ENCODE measurements around the gene BCAR1. TPM values are rescaled to one million over a fixed set of nuclear protein-coding genes. Genes with fewer than 3 reads are reported as not detected.

The BCAR1 gene
- total and polyA plus RNA-seq, 12 donors, result 54.6 to 85.2 (median 71.3) TPM

DNA sequence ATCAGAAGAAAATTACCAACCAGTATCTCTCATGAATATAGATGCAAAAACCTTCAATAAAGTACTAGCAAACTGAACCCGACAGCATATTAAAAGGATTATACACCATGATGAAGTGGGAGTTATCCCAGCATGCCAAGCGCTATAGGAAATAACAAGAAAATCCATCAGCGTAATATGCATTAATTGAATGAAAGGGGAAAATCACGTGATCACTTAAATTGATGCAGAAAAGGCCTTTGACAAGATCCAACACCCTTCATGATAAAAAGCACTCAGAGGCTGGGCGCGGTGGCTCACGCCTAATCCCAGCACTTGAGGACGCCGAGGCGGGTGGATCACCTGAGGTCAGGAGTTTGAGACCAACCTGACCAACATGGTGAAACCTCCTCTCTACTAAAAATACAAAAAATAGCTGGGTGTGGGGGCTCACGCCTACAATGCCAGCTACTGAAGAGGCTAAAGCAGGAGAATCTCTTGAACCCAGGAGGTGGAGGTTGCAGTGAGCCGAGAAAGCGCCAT, 49.3 kb downstream of the BCAR1 start:
- intact Hi-C loops (cut with DNase I), result loop anchor here in 3 of 10 donors (2.0 to 10.0 kb wide), 4 partner anchors 19 to 200 kb away; no protein-coding TSS in a partner anchor
- 92 to 96% methylated on average over 13 of the region's 13 CpGs for WGBS, 2 donors
- DNase-seq, result no peak

DNA sequence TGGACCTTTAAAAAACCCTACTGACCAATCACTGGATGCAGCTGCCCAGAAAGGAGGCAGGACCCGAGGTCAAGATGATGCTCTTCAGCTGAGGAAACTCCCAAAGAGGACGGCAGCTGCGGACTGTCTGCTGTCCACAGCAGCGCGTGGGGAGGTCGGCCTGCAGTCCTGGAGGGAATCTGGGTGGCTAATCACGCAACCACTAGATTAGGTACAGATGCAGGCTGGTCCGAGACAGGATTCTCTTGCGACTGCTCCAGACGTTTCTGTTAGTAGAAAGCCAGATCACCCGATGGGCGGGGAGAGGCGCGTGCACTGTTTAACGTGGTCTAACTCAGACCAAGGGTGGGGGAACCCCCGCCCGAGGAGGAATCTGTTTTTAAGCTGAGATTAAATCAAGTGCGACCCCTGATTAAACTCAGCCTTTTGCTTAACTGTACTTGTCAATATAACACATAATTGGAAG, 53.3 kb downstream of the BCAR1 start:
- H3K36me3 ChIP-seq, result no peaks in the 10 kb centered on the region
- peak in 5 of 8 donors; percentile 14 to 35 (median 20) for ATAC-seq
- intact Hi-C loops (cut with DNase I), result loop anchor here (2.0 to 10.0 kb wide), 10 partner anchors 34 to 567 kb away; partner anchors contain the start of gene TMEM170A (in 2 of the 10)
- H3K4me1 ChIP-seq, result peaks cover 0 to 12% (median 6%) of the 10 kb centered on the region in 9 donors
- WGBS, 2 donors, result 16 to 17% methylated on average over 18 of the region's 18 CpGs
- no peaks in the 10 kb centered on the region for H3K9me3 ChIP-seq
- DNase-seq, result no peak
- H3K4me3 ChIP-seq, result peak overlapping the region in 1 of 10 donors; percentile 16
- peaks cover 0 to 48% (median 13%) of the 10 kb centered on the region in 7 donors for H3K27me3 ChIP-seq
- TF ChIP-seq, protein P1, sequence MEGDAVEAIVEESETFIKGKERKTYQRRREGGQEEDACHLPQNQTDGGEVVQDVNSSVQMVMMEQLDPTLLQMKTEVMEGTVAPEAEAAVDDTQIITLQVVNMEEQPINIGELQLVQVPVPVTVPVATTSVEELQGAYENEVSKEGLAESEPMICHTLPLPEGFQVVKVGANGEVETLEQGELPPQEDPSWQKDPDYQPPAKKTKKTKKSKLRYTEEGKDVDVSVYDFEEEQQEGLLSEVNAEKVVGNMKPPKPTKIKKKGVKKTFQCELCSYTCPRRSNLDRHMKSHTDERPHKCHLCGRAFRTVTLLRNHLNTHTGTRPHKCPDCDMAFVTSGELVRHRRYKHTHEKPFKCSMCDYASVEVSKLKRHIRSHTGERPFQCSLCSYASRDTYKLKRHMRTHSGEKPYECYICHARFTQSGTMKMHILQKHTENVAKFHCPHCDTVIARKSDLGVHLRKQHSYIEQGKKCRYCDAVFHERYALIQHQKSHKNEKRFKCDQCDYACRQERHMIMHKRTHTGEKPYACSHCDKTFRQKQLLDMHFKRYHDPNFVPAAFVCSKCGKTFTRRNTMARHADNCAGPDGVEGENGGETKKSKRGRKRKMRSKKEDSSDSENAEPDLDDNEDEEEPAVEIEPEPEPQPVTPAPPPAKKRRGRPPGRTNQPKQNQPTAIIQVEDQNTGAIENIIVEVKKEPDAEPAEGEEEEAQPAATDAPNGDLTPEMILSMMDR (IDR thresholded peaks at IDR 0.05), result no peak
- H3K27ac ChIP-seq, result no peak overlapping the region

More for the DNA sequence above, 49.3 kb downstream of the BCAR1 start:
- no peak overlapping the region for H3K27ac ChIP-seq
- TF ChIP-seq, protein P1 (IDR thresholded peaks at IDR 0.05), result no peak
- peaks cover 0 to 12% (median 6%) of the 10 kb centered on the region in 9 donors for H3K4me1 ChIP-seq
- H3K36me3 ChIP-seq, result no peaks in the 10 kb centered on the region
- H3K9me3 ChIP-seq, result no peaks in the 10 kb centered on the region
- H3K27me3 ChIP-seq, result peaks cover 0 to 41% (median 7%) of the 10 kb centered on the region in 7 donors
- ATAC-seq, result no peak
- no peak overlapping the region for H3K4me3 ChIP-seq

DNA sequence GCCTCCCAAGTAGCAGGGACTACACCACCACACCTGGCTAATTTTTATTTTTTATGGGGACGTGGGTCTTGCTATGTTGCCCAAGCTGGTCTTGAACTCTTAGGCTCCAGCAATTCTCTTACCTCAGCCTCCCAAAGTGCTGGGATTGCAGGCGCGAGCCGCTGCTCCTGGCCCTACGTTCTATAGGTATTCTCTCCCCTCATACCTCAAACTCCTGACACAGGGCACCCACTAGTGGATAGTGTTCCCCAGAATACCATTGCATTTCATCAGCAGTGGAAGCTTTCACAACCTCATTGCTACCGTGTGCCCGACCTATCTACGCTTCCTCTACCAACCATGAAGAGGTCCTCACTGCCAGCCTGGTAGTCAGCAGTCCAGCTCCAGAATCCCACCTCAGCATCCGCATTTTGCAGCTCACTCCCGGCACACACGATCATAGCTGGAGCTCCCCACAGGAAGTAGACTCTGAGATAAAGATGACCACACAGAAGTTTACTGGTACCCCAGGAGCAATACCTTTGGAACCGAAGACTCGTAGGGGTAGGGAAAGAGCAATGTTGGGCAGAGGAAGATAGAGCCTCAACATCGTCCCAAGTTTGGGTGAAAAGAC, 53.8 kb downstream of the BCAR1 start:
- Histone ChIP-seq H3K27me3 (peaks cover 0 to 48% (median 13%) of the 10 kb centered on the region in 7 donors), H3K36me3 (no peaks in the 10 kb centered on the region), H3K4me3 (peak overlapping the region in 1 of 10 donors; percentile 16), H3K4me1 (peaks cover 0 to 12% (median 6%) of the 10 kb centered on the region in 9 donors), H3K27ac (no peak overlapping the region), H3K9me3 (no peaks in the 10 kb centered on the region)
- no peak for ATAC-seq
- TF ChIP-seq, protein P1 (IDR thresholded peaks at IDR 0.05), result no peak
- intact Hi-C loops (cut with DNase I), result loop anchor here (2.0 to 10.0 kb wide), 10 partner anchors 35 to 567 kb away; partner anchors contain the start of gene TMEM170A (in 2 of the 10)
- DNase-seq, result no peak
- WGBS, 2 donors, result 51 to 57% methylated on average over 14 of the region's 14 CpGs

DNA sequence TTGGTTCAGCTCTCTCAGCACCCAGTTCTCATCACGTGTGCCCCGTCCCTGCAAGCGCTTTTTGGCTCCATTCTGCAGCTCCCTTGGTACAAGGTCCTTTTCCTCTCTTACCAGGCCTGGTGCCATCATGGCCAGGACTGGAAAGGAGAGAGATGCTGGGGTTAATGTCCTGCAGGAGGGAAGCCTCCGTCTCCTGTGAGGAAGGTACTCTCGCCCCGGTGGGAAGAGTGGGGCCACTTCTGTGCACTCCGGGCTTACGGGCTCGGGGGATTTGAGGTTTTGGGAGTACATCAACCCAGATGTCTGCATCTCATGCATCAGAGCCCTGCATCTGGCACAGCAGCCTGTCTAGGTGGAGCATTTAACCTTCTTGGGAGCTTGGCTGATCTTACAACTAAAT, 54.6 kb downstream of the BCAR1 start:
- DNase-seq, result no peak
- Histone ChIP-seq H3K27me3 (peaks cover 0 to 48% (median 13%) of the 10 kb centered on the region in 7 donors), H3K4me3 (no peak overlapping the region), H3K36me3 (no peaks in the 10 kb centered on the region), H3K4me1 (peaks cover 0 to 12% (median 6%) of the 10 kb centered on the region in 9 donors), H3K9me3 (no peaks in the 10 kb centered on the region), H3K27ac (no peak overlapping the region)
- 70 to 76% methylated on average over 9 of the region's 9 CpGs for WGBS, 2 donors
- TF ChIP-seq, protein P1 (IDR thresholded peaks at IDR 0.05), result no peak
- intact Hi-C loops (cut with DNase I), result loop anchor here in 9 of 10 donors (5.0 to 10.0 kb wide), 8 partner anchors 35 to 568 kb away; partner anchors contain the start of gene TMEM170A (in 2 of the 9)
- no peak for ATAC-seq
